ENCODE data around the gene CLCN6. TPM values are rescaled to one million over a fixed set of nuclear protein-coding genes. Genes with fewer than 3 reads are reported as not detected.

The CLCN6 gene
- total and polyA plus RNA-seq, 2 of the 13 experiments (the other 11 are each of a cell fraction or from before 2014, with no cell fraction given) = 14.9 to 19.3 TPM

GRCh38 chr1:11802973-11803885 is 2.8 kb upstream of the CLCN6 start (continued):
- TF ChIP-seq DMAP1 (CRISPR knock-in tag; IDR thresholded peaks at IDR 0.05) = no peak
- no peak for TF ChIP-seq MEIS2 (CRISPR knock-in tag; IDR thresholded peaks at IDR 0.05)
- TF ChIP-seq CTCF (CRISPR knock-in tag; IDR thresholded peaks at IDR 0.05) = peak; percentile 10; the same call in 1 of the 2 replicates
- TF ChIP-seq SIN3A (IDR thresholded peaks at IDR 0.05; ENCODE audit: borderline replicate concordance, low read depth, low read length) = peak; percentile 51; the same call in 1 of the 2 replicates
- TF ChIP-seq HNRNPK (IDR thresholded peaks at IDR 0.05; ENCODE audit: low read depth, low read length, poor library complexity, severe bottlenecking) = no peak
- no peak for TF ChIP-seq SMAD9 (CRISPR knock-in tag; IDR thresholded peaks at IDR 0.05)
- TF ChIP-seq KDM6A (CRISPR knock-in tag; IDR thresholded peaks at IDR 0.05; ENCODE audit: low read depth) = 0 out of 2 replicates have a peak, but pooled peaks have one; percentile 14
- TF ChIP-seq ZNF234 (CRISPR knock-in tag; conservative IDR thresholded peaks at IDR 0.05) = no peak
- TF ChIP-seq ZNF460 (CRISPR knock-in tag; IDR thresholded peaks at IDR 0.05; ENCODE audit: borderline replicate concordance) = no peak
- TF ChIP-seq ZNF839 (CRISPR knock-in tag; IDR thresholded peaks at IDR 0.05; ENCODE audit: borderline replicate concordance) = no peak
- no peak for TF ChIP-seq EED (CRISPR knock-in tag; IDR thresholded peaks at IDR 0.05)
- no peak for TF ChIP-seq ZNF496 (CRISPR knock-in tag; IDR thresholded peaks at IDR 0.05; ENCODE audit: insufficient replicate concordance)
- TF ChIP-seq UBTF (CRISPR knock-in tag; IDR thresholded peaks at IDR 0.05) = peak; percentile 52; the same call in 1 of the 2 replicates
- no peak for TF ChIP-seq ARNTL (CRISPR knock-in tag; IDR thresholded peaks at IDR 0.05)
- no peak for TF ChIP-seq RELA (CRISPR knock-in tag; IDR thresholded peaks at IDR 0.05)
- TF ChIP-seq JUND (CRISPR knock-in tag; IDR thresholded peaks at IDR 0.05) = no peak
- no peak for TF ChIP-seq ZNF749 (CRISPR knock-in tag; IDR thresholded peaks at IDR 0.05; ENCODE audit: borderline replicate concordance)
- no peak for TF ChIP-seq ZNF629 (CRISPR knock-in tag; conservative IDR thresholded peaks at IDR 0.05)
- TF ChIP-seq CC2D1A (CRISPR knock-in tag; IDR thresholded peaks at IDR 0.05) = no peak
- TF ChIP-seq ZNF563 (CRISPR knock-in tag; IDR thresholded peaks at IDR 0.05) = no peak
- TF ChIP-seq THYN1 (CRISPR knock-in tag; IDR thresholded peaks at IDR 0.05; ENCODE audit: borderline replicate concordance, low read depth) = no peak
- TF ChIP-seq ZNF740 (CRISPR knock-in tag; IDR thresholded peaks at IDR 0.05) = no peak
- TF ChIP-seq ZNF546 (CRISPR knock-in tag; conservative IDR thresholded peaks at IDR 0.05) = no peak
- no peak for TF ChIP-seq POGK (CRISPR knock-in tag; conservative IDR thresholded peaks at IDR 0.05)

All from HepG2 (cell line).